Peyer's patch (tissue), 4 donors: ENCODE data around the gene PLGLB1.
"Not testable (repeated sequence)": the region's sequence is repeated elsewhere in the genome, so short reads cannot be mapped to it uniquely, and the experiment has no call there.

ENCODE experiments used
- CTCF ChIP-seq, 6 experiments: fragments of 450-650 bp in 4 of 6; fragments of 200-600 bp in 2 of 6; sonication (generic) in 1 of 6; IDR thresholded peaks; one replicate each; pipeline ENCODE4 v1.5.1; 2017 to 2019; ENCODE audit warnings: antibody characterized with exemption in 6 of 6, mild to moderate bottlenecking in 3 of 6, moderate library complexity in 1 of 6
- POLR2A ChIP-seq, 2 donors: fragments of 450-650 bp; IDR thresholded peaks; one replicate each; pipeline ENCODE4 v1.5.1; 2017; ENCODE audit warnings: antibody characterized with exemption in 2 of 2, mild to moderate bottlenecking in 2 of 2, moderate library complexity in 2 of 2

GRCh38 chr2:87026816-87027215 lies 5.2 kb upstream of the PLGLB1 start:
- not testable (repeated sequence) for TF ChIP-seq CTCF, POLR2A (IDR thresholded peaks at IDR 0.05)
